HEK293 (cell line): ENCODE data around the gene CLIC4.

ENCODE experiments used
- CTCF ChIA-PET: fragments of 350-600 bp; formaldehyde crosslinking; extraction: SDS; loops from one replicate; lab custom pipeline; 2021; ENCODE audit warnings: antibody characterized with exemption; lab: Yijun Ruan, JAX
- POLR2A ChIA-PET: fragments of 300-600 bp; formaldehyde crosslinking; extraction: SDS; loops from one replicate; lab custom pipeline; 2020; ENCODE audit warnings: antibody characterized with exemption, inconsistent platforms; lab: Yijun Ruan, JAX
- H3K27ac ChIP-seq: fragments of 200-500 bp; sonication (Bioruptor generic); 2 replicates; pipeline ENCODE4 v1.5.1; 2014; ENCODE audit warnings: low read depth, low read length, control low read depth, inconsistent platforms; ENCODE audit errors: extremely low read depth
- H3K36me3 ChIP-seq, 2 experiments: fragments of 200-500 bp in 1 of 2; sonication (Bioruptor generic) in 1 of 2; 1 replicate in 1 of 2; 2 replicates in 1 of 2; pipeline ENCODE4 v1.5.1; 2014 to 2017; ENCODE audit warnings: inconsistent platforms in 2 of 2, low read length in 2 of 2; ENCODE audit not compliant: control insufficient read depth in 2 of 2, insufficient read depth in 1 of 2
- H3K4me1 ChIP-seq: fragments of 200-500 bp; sonication (Bioruptor generic); 2 replicates; pipeline ENCODE4 v1.5.1; 2014; ENCODE audit warnings: mild to moderate bottlenecking, low read length, inconsistent platforms; ENCODE audit not compliant: control insufficient read depth, insufficient read depth
- H3K4me3 ChIP-seq: 2 replicates; pipeline ENCODE4 v1.5.1; 2011; ENCODE audit warnings: low read depth, mild to moderate bottlenecking, control low read depth, low read length, moderate library complexity
- H3K9me3 ChIP-seq: fragments of 200-500 bp; sonication (Bioruptor generic); 2 replicates; pipeline ENCODE4 v1.5.1; 2014; ENCODE audit warnings: low read depth, low read length, inconsistent platforms; ENCODE audit not compliant: control insufficient read depth, insufficient read depth
- GLI4 ChIP-seq: fragments of 450-650 bp; formaldehyde crosslinking; IDR thresholded peaks from 2 replicates; pipeline ENCODE4 v1.5.1; 2016; ENCODE audit warnings: missing biosample characterization, missing genetic modification characterization
- HOXC10 ChIP-seq: sonication (generic); formaldehyde crosslinking; IDR thresholded peaks from 2 replicates; pipeline ENCODE4 v1.8.1; 2023; ENCODE audit warnings: mild to moderate bottlenecking, missing genetic modification reagents
- SP2 ChIP-seq: fragments of 450-650 bp; formaldehyde crosslinking; IDR thresholded peaks from 2 replicates; pipeline ENCODE4 v1.5.1; 2016; ENCODE audit warnings: missing biosample characterization, missing genetic modification characterization
- ZBTB20 ChIP-seq: fragments of 450-650 bp; formaldehyde crosslinking; IDR thresholded peaks from 2 replicates; pipeline ENCODE4 v1.5.1; 2016; ENCODE audit warnings: missing biosample characterization, missing genetic modification characterization
- ZIC2 ChIP-seq: fragments of 450-650 bp; formaldehyde crosslinking; IDR thresholded peaks from 2 replicates; pipeline ENCODE4 v1.5.1; 2016; ENCODE audit warnings: missing biosample characterization, missing genetic modification characterization
- ZNF146 ChIP-seq: fragments of 450-650 bp; formaldehyde crosslinking; IDR thresholded peaks from 2 replicates; pipeline ENCODE4 v1.5.1; 2016; ENCODE audit warnings: missing biosample characterization, missing genetic modification characterization
- ZNF16 ChIP-seq: fragments of 450-650 bp; formaldehyde crosslinking; IDR thresholded peaks from 2 replicates; pipeline ENCODE4 v1.5.1; 2016; ENCODE audit warnings: low read depth, missing biosample characterization, missing genetic modification characterization
- ZNF184 ChIP-seq: fragments of 450-650 bp; IDR thresholded peaks from 2 replicates; pipeline ENCODE4 v1.5.1; 2018; ENCODE audit warnings: missing biosample characterization, mild to moderate bottlenecking, missing genetic modification characterization
- ZNF341 ChIP-seq: fragments of 450-650 bp; formaldehyde crosslinking; IDR thresholded peaks from 2 replicates; pipeline ENCODE4; 2016; ENCODE audit warnings: low read depth, missing biosample characterization, missing genetic modification characterization
- ZNF433 ChIP-seq: fragments of 450-650 bp; formaldehyde crosslinking; IDR thresholded peaks from 2 replicates; pipeline ENCODE4 v1.5.1; 2016; ENCODE audit warnings: missing biosample characterization, missing genetic modification characterization, low read depth
- ZNF473 ChIP-seq: fragments of 450-650 bp; formaldehyde crosslinking; IDR thresholded peaks from 2 replicates; pipeline ENCODE4 v1.5.1; 2017; ENCODE audit warnings: missing biosample characterization, missing genetic modification characterization
- ZNF521 ChIP-seq: fragments of 450-650 bp; formaldehyde crosslinking; IDR thresholded peaks from 2 replicates; pipeline ENCODE4 v1.5.1; 2017; ENCODE audit warnings: missing biosample characterization, mild to moderate bottlenecking, missing genetic modification characterization
- ZNF558 ChIP-seq: fragments of 450-650 bp; formaldehyde crosslinking; IDR thresholded peaks from 2 replicates; pipeline ENCODE4 v1.5.1; 2016; ENCODE audit warnings: missing biosample characterization, missing genetic modification characterization
- ZNF596 ChIP-seq: fragments of 450-650 bp; IDR thresholded peaks from 2 replicates; pipeline ENCODE4 v1.5.0; 2018; ENCODE audit warnings: missing biosample characterization, mild to moderate bottlenecking, missing genetic modification characterization, moderate library complexity
- ZNF677 ChIP-seq: fragments of 450-650 bp; IDR thresholded peaks from 2 replicates; pipeline ENCODE4 v1.5.0; 2018; ENCODE audit warnings: missing biosample characterization, mild to moderate bottlenecking, missing genetic modification characterization, moderate library complexity
- ZNF701 ChIP-seq: fragments of 450-650 bp; formaldehyde crosslinking; IDR thresholded peaks from 2 replicates; pipeline ENCODE4 v1.5.1; 2016; ENCODE audit warnings: missing biosample characterization, missing genetic modification characterization
- ZNF747 ChIP-seq: fragments of 450-650 bp; formaldehyde crosslinking; IDR thresholded peaks from 2 replicates; pipeline ENCODE4 v1.5.1; 2016; ENCODE audit warnings: missing biosample characterization, missing genetic modification characterization
- TF ChIP-seq, protein P1 (sequence below): fragments of 450-650 bp; formaldehyde crosslinking; optimal IDR thresholded peaks from 2 replicates; pipeline ENCODE3; 2016; ENCODE audit warnings: missing biosample characterization, mild to moderate bottlenecking, missing genetic modification characterization
- TF ChIP-seq, protein P2 (sequence below): fragments of 450-650 bp; formaldehyde crosslinking; IDR thresholded peaks from 2 replicates; pipeline ENCODE4 v1.5.1; 2016; ENCODE audit warnings: missing biosample characterization, missing genetic modification characterization
- TF ChIP-seq, protein P3 (sequence below): fragments of 450-650 bp; formaldehyde crosslinking; IDR thresholded peaks from 2 replicates; pipeline ENCODE4 v1.5.1; 2016; ENCODE audit warnings: missing biosample characterization, missing genetic modification characterization

The CLIC4 gene

DNA sequence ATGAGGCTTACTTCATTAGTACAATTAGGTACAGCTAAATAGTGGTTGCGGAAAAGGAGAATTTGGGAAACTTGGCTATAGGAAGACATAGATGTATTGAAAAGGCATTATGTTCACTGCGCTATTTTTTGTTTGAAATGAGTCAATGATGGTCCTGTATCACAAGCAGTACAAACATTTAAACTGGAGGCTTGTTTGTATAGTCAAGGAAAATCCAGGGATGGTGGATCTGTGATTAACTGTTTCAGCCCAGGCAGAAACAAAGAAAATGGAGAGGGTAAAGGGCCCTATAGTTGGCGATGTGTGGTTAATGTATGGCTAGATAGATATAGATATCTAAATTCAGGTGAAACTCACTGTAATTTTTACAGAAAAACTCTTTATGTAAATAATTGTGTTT, 79.9 kb downstream of the CLIC4 start:
- ChIA-PET CTCF (interaction anchor here (0.6 to 10.7 kb wide), 5 partner anchors 11 to 386 kb away, joined by 3 to 152 read pairs (median 5); no protein-coding TSS in a partner anchor), POLR2A (interaction anchor here (3.4 kb wide), 1 partner anchor 80 kb away, joined by 12 read pairs; the partner anchor contains the start of gene CLIC4)
- TF ChIP-seq ZNF16 (tag by site-specific recombination) (no peak), SP2 (no peak), ZNF184 (tag by site-specific recombination) (no peak), HOXC10 (CRISPR knock-in tag) (no peak), ZNF747 (tag by site-specific recombination) (no peak), ZNF473 (no peak)
- TF ChIP-seq, protein P1, sequence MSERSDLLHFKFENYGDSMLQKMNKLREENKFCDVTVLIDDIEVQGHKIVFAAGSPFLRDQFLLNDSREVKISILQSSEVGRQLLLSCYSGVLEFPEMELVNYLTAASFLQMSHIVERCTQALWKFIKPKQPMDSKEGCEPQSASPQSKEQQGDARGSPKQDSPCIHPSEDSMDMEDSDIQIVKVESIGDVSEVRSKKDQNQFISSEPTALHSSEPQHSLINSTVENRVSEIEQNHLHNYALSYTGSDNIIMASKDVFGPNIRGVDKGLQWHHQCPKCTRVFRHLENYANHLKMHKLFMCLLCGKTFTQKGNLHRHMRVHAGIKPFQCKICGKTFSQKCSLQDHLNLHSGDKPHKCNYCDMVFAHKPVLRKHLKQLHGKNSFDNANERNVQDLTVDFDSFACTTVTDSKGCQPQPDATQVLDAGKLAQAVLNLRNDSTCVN (tag by site-specific recombination): no peak
- Histone ChIP-seq H3K4me3 (no peak overlapping the region), H3K4me1 (peaks cover 21% of the 10 kb centered on the region), H3K27ac (no peak overlapping the region), H3K36me3 (no peaks in the 10 kb centered on the region; a peak in 1 of 3 replicates), H3K9me3 (no peaks in the 10 kb centered on the region)

DNA sequence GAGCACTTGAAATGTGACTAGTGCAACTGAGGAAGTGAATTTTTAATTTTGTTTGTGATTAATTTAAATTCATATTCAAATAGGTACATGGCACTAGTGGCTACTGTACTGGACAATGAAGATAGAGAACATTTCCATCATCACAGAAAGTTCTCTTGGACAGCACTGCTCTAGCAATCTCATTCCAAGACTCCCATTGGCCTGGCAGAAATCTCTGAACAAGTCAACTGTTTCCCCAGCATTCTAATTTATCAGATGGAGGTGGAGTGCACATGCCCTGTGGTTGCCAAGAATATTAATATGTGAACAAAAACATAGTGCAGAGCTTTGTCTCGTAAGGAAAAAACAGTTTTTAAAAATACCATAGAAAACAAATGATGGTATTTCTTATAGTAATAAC, 81.3 kb downstream of the CLIC4 start:
- Histone ChIP-seq H3K9me3 (no peaks in the 10 kb centered on the region), H3K4me1 (peaks cover 21% of the 10 kb centered on the region), H3K36me3 (no peaks in the 10 kb centered on the region; a peak in 1 of 3 replicates), H3K4me3 (no peak overlapping the region), H3K27ac (no peak overlapping the region)
- POLR2A ChIA-PET: interaction anchor here (3.4 kb wide), 1 partner anchor 82 kb away, joined by 12 read pairs; the partner anchor contains the start of gene CLIC4
- TF ChIP-seq ZNF701 (tag by site-specific recombination): no peak
- no peak for TF ChIP-seq GLI4 (tag by site-specific recombination)
- no peak for TF ChIP-seq ZNF146 (tag by site-specific recombination)
- TF ChIP-seq, protein P2, sequence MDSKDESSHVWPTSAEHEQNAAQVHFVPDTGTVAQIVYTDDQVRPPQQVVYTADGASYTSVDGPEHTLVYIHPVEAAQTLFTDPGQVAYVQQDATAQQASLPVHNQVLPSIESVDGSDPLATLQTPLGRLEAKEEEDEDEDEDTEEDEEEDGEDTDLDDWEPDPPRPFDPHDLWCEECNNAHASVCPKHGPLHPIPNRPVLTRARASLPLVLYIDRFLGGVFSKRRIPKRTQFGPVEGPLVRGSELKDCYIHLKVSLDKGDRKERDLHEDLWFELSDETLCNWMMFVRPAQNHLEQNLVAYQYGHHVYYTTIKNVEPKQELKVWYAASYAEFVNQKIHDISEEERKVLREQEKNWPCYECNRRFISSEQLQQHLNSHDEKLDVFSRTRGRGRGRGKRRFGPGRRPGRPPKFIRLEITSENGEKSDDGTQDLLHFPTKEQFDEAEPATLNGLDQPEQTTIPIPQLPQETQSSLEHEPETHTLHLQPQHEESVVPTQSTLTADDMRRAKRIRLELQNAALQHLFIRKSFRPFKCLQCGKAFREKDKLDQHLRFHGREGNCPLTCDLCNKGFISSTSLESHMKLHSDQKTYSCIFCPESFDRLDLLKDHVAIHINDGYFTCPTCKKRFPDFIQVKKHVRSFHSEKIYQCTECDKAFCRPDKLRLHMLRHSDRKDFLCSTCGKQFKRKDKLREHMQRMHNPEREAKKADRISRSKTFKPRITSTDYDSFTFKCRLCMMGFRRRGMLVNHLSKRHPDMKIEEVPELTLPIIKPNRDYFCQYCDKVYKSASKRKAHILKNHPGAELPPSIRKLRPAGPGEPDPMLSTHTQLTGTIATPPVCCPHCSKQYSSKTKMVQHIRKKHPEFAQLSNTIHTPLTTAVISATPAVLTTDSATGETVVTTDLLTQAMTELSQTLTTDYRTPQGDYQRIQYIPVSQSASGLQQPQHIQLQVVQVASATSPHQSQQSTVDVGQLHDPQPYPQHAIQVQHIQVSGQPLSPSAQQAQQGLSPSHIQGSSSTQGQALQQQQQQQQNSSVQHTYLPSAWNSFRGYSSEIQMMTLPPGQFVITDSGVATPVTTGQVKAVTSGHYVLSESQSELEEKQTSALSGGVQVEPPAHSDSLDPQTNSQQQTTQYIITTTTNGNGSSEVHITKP (tag by site-specific recombination): no peak
- no peak for TF ChIP-seq ZNF521 (tag by site-specific recombination)
- TF ChIP-seq, protein P3, sequence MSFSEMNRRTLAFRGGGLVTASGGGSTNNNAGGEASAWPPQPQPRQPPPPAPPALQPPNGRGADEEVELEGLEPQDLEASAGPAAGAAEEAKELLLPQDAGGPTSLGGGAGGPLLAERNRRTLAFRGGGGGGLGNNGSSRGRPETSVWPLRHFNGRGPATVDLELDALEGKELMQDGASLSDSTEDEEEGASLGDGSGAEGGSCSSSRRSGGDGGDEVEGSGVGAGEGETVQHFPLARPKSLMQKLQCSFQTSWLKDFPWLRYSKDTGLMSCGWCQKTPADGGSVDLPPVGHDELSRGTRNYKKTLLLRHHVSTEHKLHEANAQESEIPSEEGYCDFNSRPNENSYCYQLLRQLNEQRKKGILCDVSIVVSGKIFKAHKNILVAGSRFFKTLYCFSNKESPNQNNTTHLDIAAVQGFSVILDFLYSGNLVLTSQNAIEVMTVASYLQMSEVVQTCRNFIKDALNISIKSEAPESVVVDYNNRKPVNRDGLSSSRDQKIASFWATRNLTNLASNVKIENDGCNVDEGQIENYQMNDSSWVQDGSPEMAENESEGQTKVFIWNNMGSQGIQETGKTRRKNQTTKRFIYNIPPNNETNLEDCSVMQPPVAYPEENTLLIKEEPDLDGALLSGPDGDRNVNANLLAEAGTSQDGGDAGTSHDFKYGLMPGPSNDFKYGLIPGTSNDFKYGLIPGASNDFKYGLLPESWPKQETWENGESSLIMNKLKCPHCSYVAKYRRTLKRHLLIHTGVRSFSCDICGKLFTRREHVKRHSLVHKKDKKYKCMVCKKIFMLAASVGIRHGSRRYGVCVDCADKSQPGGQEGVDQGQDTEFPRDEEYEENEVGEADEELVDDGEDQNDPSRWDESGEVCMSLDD: no peak
- no peak for TF ChIP-seq ZIC2 (tag by site-specific recombination)
- no peak for TF ChIP-seq ZNF677 (tag by site-specific recombination)
- TF ChIP-seq ZNF558 (tag by site-specific recombination): no peak
- TF ChIP-seq ZNF596 (tag by site-specific recombination): no peak
- no peak for TF ChIP-seq ZNF341
- TF ChIP-seq ZBTB20 (tag by site-specific recombination): no peak
- no peak for TF ChIP-seq ZNF433 (tag by site-specific recombination)
- CTCF ChIA-PET: interaction anchor here (0.6 to 10.7 kb wide), 4 partner anchors 9 to 694 kb away, joined by 3 to 152 read pairs (median 14); no protein-coding TSS in a partner anchor
